HepG2 (cell line): ENCODE data around the gene TARS3. TPM values are rescaled to one million over a fixed set of nuclear protein-coding genes. Genes with fewer than 3 reads are reported as not detected.
A peak's percentile ranks its signal among the peaks of the same experiment; 100 is the strongest.

ENCODE experiments used
- ATF4 ChIP-seq, 2 experiments: fragments of 450-650 bp in 1 of 2; sonication (generic) in 1 of 2; formaldehyde crosslinking; IDR thresholded peaks; 2 replicates each; pipeline versions ENCODE4 v1.5.0 to v1.8.0; 2020 to 2022; ENCODE audit warnings: mild to moderate bottlenecking in 1 of 2, missing genetic modification reagents in 1 of 2
- CBX5 ChIP-seq: sonication (generic); formaldehyde crosslinking; IDR thresholded peaks from 2 replicates; pipeline ENCODE4 v1.4.0; 2020; ENCODE audit warnings: missing genetic modification reagents, borderline replicate concordance
- CTCF ChIP-seq: sonication (generic); formaldehyde crosslinking; IDR thresholded peaks from 2 replicates; pipeline ENCODE4 v1.5.0; 2020; ENCODE audit warnings: mild to moderate bottlenecking, missing genetic modification reagents, moderate library complexity
- DDIT3 ChIP-seq: sonication (generic); formaldehyde crosslinking; IDR thresholded peaks from 2 replicates; pipeline ENCODE4 v1.4.0; 2020; ENCODE audit warnings: mild to moderate bottlenecking, missing genetic modification reagents
- MEIS1 ChIP-seq: sonication (generic); formaldehyde crosslinking; IDR thresholded peaks from 2 replicates; pipeline ENCODE4 v1.9.0; 2021; ENCODE audit warnings: mild to moderate bottlenecking, missing genetic modification reagents, moderate library complexity, borderline replicate concordance
- POLR2G ChIP-seq: fragments of 200-400 bp; formaldehyde crosslinking; IDR thresholded peaks from 2 replicates; pipeline ENCODE4 v1.6.1; 2018; ENCODE audit warnings: mild to moderate bottlenecking, low read depth, low read length, moderate library complexity
- PRDM15 ChIP-seq: sonication (generic); formaldehyde crosslinking; IDR thresholded peaks from 2 replicates; pipeline ENCODE4 v1.4.0; 2020; ENCODE audit warnings: missing genetic modification reagents
- REST ChIP-seq, 2 experiments: IDR thresholded peaks; 2 replicates each; pipeline ENCODE4 v1.6.1; 2011 to 2012; ENCODE audit warnings: low read length in 2 of 2, borderline replicate concordance in 1 of 2, low read depth in 1 of 2, mild to moderate bottlenecking in 1 of 2, moderate library complexity in 1 of 2
- TAF1 ChIP-seq: sonication (generic); formaldehyde crosslinking; IDR thresholded peaks from 2 replicates; pipeline ENCODE4 v1.4.0; 2020; ENCODE audit warnings: missing genetic modification reagents
- TERF1 ChIP-seq: sonication (generic); formaldehyde crosslinking; IDR thresholded peaks from 2 replicates; pipeline ENCODE4 v1.8.0; 2022; ENCODE audit warnings: mild to moderate bottlenecking, missing genetic modification reagents, moderate library complexity
- TRIM24 ChIP-seq: sonication (generic); formaldehyde crosslinking; IDR thresholded peaks from 2 replicates; pipeline ENCODE4 v1.8.0; 2022; ENCODE audit warnings: mild to moderate bottlenecking, missing genetic modification reagents
- ZBTB7B ChIP-seq: sonication (generic); formaldehyde crosslinking; IDR thresholded peaks from 2 replicates; pipeline ENCODE4 v1.4.0; 2020; ENCODE audit warnings: missing genetic modification reagents
- ZNF24 ChIP-seq: fragments of 450-650 bp; IDR thresholded peaks from 2 replicates; pipeline ENCODE4 v1.6.1; 2017; ENCODE audit warnings: antibody characterized with exemption, mild to moderate bottlenecking
- ZNF766 ChIP-seq: sonication (generic); formaldehyde crosslinking; IDR thresholded peaks from 2 replicates; pipeline ENCODE4 v1.5.0; 2020; ENCODE audit warnings: missing genetic modification reagents, borderline replicate concordance
- ZNF777 ChIP-seq: sonication (generic); formaldehyde crosslinking; IDR thresholded peaks from 2 replicates; pipeline ENCODE4 v1.4.0; 2020; ENCODE audit warnings: missing genetic modification reagents
- polyA plus RNA-seq, 8 experiments: library from polyadenylated mRNA; depleted of rRNA in 3 of 8; stranded (reverse) in 7 of 8; unstranded in 1 of 8; fragments of >200 nt; fragmentation: Illumina TruSeq in 4 of 8; extraction: Trizol in 4 of 8; gene quantifications; 2 replicates each; pipeline versions ENCODE4 v1.2.1 to v1.2.3, GENCODE V29; 2011 to 2016; ENCODE audit warnings: low read depth in 4 of 8, missing spikeins in 1 of 8, mixed read lengths in 1 of 8; ENCODE audit not compliant: insufficient read depth in 1 of 8
- total RNA-seq, 5 experiments: library from RNA; depleted of rRNA; stranded (reverse); fragments of >200 nt; fragmentation: Illumina TruSeq; extraction: Trizol; gene quantifications; 2 replicates each; pipeline ENCODE4 v1.2.3, GENCODE V29; 2016; ENCODE audit warnings: low read depth in 1 of 5

Gene TARS3
- total and polyA plus RNA-seq, 2 of the 13 experiments (the other 11 are each of a cell fraction or from before 2014, with no cell fraction given) = 4.1 to 11.7 TPM

- TF ChIP-seq TAF1 (CRISPR knock-in tag) (no peak), CTCF (CRISPR knock-in tag) (peak; percentile 10; the same call in 1 of the 2 replicates), ZNF777 (CRISPR knock-in tag) (no peak), MEIS1 (no peak), DDIT3 (no peak), POLR2G (peak; percentile 55), ZNF24 (no peak), ZNF766 (CRISPR knock-in tag) (no peak), TERF1 (CRISPR knock-in tag) (no peak), REST (IDR thresholded peaks at IDR 0.05; ENCODE audit: borderline replicate concordance in 1 of 2, low read depth in 1 of 2, low read length in 2 of 2) (no peak), CBX5 (0 out of 2 replicates have a peak, but pooled peaks have one; percentile 13), PRDM15 (no peak), TRIM24 (peak; percentile 73; the same call in 1 of the 2 replicates), ATF4 (CRISPR knock-in tag; IDR thresholded peaks at IDR 0.05) (0 out of 4 replicates have a peak, but pooled peaks of 1 of the 2 experiments have one; percentile 36), ZBTB7B (CRISPR knock-in tag) (no peak)
Measured at GRCh38 chr15:101615986-101616848, 108.1 kb downstream of the TARS3 start (continued).
